NB4 (cell line): ENCODE results near the gene OR10H5.

Source experiments
- CTCF ChIP-seq: IDR thresholded peaks from one replicate; pipeline ENCODE4 v1.5.1; 2012; ENCODE audit warnings: low read depth, low read length
- MYC ChIP-seq: IDR thresholded peaks from 2 replicates; pipeline ENCODE4 v1.6.1; 2011; ENCODE audit warnings: low read depth, low read length
- POLR2A ChIP-seq: IDR thresholded peaks from 2 replicates; pipeline ENCODE4 v1.6.1; 2011; ENCODE audit warnings: mild to moderate bottlenecking; ENCODE audit not compliant: insufficient read length; ENCODE audit errors: extremely low read depth

DNA sequence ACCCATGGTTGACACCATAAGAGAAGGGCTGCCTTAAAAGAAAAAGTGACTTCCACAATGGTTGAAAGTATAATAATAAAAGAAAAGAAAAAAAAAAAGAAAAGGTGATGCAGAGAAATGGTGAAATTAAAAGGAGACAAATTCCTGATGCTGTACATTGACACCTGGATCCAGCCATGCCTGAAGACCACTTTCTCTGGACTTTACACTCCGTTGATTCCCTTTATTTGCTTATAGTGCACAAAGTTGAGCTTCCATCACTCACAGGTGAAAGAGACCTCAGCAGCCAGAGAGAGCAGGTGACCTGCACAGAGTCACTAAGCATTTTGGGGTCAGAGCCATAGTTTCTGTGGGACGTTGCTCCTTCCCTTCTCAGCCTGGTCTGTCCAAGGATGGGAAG lies 12.2 kb upstream of the OR10H5 start:
- TF ChIP-seq MYC (no peak), POLR2A (no peak), CTCF (no peak)
